GM21367 (cell line): ENCODE results near the gene CPNE9.

Experiments used
- ATAC-seq: cut with Tn5 transposase; IDR thresholded peaks from one replicate; pipeline ENCODE4 v1.9.1; 2021; ENCODE audit not compliant: unreplicated experiment

The CPNE9 gene, protein sequence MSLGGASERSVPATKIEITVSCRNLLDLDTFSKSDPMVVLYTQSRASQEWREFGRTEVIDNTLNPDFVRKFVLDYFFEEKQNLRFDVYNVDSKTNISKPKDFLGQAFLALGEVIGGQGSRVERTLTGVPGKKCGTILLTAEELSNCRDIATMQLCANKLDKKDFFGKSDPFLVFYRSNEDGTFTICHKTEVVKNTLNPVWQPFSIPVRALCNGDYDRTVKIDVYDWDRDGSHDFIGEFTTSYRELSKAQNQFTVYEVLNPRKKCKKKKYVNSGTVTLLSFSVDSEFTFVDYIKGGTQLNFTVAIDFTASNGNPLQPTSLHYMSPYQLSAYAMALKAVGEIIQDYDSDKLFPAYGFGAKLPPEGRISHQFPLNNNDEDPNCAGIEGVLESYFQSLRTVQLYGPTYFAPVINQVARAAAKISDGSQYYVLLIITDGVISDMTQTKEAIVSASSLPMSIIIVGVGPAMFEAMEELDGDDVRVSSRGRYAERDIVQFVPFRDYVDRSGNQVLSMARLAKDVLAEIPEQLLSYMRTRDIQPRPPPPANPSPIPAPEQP

DNA sequence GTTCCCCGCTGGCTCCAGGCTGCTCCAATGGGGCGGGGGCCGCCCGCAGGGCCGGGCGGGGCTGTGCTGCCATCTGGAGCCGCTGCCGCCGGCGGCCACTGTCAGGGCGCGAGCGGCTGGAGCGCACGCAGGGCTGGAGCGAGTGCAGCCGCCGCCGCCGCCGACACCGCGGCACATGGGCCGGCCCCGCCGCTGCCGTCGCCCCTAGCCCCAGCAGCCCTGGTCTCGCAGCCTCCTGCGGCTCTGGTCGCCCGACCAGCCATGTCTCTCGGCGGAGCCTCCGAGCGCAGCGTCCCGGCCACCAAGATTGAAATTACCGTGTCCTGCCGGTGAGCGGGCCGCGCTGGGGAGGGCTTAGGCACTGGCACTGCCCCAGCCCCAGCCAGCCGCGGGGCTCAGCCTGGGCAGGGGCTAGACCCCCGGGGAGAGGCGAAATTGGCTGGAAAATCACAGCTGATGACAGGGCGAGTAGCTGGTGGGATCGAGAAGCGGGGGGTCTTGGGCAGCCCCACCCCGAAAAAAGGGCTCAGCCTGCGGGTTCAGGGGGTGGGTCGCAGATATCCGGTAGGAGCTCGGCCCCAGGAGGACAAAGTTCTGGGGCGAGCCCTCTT lies at the start of gene CPNE9:
TSS of gene CPNE9 (plus strand) at position 98 of the 611 bp plus-strand sequence. CDS start at position 262, 164 bp downstream.
- no peak for ATAC-seq

DNA sequence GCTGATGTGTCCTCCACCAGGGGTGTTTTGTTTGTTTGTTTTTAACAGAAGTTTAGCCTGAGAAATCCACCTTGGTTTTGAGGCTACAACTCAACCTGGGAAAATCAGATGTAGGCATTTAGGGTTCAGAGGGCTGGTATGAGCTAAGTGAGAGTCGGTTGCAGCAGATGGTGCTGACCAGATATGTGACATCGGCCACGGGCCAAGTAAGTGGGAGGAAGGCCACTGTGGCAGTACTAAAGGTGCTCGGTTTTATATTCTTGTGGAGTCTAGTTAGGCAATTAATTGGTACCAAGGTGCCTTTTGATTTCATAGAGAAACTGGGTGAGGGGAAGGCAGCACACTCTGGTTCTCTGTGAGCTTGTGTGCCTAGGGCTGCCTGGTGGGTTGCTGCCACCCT lies 43.8 kb upstream of the CPNE9 start:
- no peak for ATAC-seq

DNA sequence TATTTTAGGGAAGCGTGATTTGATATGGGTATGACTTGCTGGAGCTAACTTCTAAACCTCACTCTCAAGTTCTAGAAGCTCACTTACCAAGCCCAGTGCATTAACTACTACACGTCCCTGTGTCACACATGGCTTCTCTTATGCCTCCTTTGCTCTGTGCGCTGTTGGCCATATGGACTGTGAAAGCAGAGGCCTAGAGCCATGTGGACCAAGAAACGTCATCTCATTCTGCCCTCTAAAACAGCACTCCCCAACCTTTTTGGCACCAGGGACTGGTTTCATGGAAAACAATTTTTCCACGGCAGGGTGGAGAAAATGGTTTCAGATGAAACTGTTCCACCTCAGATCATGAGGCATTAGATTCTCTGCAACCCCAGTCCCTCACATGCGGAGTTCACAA lies 42.7 kb upstream of the CPNE9 start:
- no peak for ATAC-seq

DNA sequence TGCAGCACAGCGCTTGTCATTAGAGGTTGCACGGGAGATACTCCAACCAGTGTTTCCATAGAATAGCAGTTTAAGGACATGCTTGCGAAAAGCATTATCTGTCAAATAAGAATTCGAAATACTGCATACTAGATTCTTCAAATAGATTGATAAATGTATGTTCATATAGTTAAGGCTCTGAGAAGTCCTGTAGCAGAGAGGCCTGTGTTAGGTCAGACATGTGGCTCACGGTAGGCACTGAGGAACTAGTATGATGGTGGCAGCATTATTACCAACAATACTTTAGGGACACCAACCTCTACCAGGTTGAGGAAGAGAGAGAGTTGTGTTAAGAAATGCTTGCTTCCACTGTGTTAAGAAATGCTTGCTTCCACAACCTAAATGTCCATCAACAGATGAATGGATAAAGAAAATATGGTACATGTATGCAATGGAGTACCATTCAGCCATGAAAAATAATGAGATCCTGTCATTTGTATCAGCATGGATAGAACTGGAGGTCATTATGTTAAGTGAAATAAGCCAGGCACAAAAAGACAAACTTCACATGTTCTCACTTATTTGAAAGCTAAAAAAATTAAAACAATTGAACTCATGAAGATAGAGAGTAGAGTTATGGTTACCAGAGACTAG lies 39.4 kb upstream of the CPNE9 start:
- no peak for ATAC-seq

DNA sequence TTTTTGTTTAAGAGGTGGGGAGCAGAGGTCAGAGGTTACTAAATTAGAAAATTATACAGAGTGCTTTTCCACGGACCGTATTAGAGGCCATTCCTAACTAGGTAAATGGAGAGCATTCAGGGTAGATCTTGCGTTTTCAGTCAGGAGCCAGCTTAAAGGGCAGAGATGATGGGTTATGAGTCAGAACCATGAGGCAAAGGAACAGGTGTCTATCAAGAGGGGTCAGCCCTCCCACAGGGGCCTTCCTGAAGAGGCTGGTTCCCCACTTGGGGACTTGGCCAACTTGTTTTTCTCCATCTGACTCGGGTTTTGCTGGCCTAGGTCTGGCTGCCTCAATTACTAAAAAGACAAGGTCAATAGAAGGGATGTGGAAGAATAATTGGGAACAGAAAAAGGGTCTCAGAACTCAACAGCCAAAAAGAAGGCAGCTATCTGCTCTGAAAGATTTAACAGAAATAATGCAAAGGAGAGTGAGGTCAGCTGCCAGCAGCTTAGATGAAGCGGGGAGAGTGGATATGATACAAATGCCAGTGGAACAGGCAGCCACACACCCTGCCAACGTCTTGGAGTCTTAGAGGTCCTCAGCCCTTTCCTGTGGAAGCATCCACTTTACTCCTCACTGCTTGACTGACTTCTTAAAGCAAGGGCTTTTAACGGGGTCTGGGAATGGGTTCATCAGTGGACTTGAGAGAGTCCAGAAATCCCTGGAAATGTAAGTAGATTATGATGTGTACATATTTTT lies 36.8 kb upstream of the CPNE9 start:
- no peak for ATAC-seq

DNA sequence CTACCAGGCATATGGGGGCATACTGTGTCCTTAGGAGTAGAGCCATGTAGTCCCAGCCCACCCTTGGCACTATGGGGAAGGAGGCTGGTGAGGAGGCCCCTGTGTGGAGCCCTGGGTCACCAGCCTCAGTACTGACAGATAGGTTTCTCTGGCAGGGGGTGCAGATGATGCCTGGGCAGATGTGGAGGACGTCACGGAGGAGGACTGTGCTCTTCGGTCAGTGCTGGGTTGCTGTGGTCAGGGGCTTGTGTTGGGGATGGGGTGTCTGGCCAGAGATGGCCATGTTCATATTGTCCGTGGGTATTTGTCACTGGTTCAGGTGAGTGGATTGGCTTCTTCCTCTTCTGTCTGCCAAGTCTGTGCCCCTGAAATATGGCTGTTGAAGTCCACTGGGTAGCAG lies 34.4 kb upstream of the CPNE9 start:
- ATAC-seq, result no peak

DNA sequence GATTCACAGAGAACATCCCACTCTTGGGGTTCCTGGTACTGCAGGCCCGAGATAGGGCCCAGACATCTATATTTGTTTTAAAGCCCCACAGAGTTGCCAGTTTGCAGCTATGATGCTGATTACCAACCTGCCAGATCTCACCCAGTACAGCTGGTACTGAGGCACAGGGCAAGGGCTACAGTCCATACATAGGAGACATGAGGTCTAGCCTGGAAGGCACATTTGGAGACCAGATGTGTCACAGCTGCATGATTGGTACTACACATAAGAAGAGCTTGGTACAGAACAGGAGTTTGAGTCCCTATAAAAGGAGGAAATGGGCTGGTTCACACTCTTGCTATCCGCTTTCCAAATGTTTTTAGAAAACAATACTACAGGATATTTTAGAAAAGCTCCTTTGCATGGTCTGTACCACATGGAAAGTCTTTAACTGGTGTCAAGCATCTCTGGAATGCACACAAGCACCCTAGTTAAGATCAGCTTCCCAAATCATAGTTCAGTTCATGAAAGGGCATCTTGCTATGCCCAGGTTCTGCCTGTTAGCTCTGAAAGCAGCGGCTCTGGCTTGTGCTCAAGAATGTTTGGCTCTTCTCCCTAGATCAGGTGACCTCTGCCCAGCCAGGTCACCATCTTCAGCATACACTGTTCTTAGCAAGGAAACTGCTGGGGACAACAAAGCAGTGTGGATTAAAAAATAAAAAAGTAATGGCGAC lies 33.8 kb upstream of the CPNE9 start:
- no peak for ATAC-seq

DNA sequence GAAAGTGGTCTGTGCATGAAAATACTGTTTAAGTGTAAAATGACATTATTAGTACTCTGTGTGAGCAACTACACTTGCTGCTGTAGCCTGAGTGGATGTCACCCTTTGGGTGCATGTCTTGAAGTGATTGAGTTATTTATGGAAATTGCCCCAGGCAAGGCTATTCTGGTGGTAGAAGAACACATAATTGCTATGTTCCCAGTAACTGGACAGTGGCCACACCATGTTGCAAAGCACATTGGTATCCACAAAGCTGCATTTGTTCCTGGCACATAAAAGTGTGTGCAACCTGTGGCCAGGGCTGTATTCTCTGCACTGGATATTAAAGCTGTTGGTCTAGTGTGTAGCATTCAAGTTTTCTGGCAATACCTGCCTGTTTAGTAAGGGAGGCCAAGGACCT lies 30.6 kb upstream of the CPNE9 start:
- no peak for ATAC-seq

DNA sequence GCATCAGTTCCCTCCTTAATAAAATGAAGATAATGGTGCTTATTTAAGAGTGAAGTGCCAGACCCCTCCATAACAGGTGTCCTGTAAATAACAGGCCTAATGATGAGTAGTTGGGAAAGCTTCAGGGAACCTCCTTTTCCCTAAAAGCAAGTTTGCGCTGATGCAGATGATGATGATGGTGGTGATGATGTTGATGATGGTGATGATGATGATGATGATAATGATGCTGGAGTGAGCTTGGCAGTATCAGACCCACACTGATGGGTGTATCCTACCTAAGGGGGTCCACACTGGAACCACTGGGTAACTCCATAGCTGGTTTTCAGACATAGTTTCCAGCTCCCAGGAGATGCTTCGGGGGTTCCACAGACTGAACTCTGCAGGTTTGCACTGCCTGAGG lies 29.9 kb upstream of the CPNE9 start:
- no peak for ATAC-seq

DNA sequence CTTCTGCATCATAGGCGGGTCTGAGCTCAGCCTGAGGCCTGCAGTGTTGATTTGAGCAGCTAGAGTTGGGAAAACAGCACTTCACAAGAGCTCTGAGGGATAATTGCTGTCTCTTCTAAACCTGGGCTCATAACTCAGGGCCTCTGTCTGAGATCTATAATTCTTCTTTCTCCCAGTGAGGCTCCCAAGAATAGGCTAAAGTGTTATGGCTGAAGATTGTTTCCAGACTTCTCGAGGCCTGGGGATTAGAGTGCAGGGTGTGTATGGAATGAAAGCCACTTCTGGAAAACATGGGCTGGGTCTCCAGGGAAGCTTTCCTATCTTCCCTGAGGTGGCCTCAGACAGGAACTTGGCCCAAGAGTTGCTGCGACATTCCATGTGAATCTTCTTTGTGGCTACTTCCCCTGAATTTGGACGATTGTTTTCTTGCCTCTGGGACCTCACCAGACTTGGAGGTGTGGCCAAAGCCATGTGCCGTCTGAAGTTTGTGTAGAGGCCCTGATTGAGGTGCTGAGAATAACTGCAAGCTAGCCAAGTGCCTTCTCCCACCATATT lies 27.8 kb upstream of the CPNE9 start:
- ATAC-seq, result no peak

DNA sequence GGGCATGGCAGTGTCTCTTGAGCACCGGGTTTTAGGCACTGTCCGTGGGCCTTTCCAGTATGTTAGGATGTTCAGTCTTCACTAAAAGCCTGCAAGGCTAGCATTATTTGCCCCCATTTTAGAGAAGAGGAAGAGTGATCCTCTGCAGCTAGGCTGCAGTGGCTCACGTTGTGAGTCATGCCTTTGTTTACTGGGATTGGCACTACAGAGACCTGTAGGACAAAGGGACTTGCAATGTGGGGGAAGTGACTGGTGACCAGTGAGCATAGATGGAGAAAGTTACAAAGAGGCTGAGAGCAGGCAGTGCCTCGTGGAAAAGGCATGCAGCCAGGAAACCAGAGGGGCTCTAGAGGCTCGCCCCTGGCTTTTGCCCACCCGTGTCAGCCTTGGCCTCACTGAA lies 26.8 kb upstream of the CPNE9 start:
- no peak for ATAC-seq

DNA sequence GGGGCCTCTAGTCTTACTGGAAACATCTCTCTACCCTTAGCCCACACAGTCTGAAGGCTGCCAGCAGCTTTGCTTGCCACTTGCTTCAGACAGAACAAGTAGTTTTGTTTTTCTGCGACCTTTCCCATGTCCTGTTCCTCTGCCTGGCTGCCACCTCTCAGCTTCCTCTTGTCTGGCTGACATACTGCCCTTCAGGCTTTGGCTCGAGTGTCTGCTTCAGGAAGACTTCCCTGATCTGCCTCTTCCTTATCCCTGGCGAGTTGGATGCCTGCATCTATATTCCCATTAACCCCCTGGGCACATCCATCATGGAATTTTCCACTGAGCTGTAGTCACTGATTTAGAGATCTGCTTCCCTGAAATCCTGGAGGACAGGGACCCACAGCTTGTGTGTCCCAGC lies 25.1 kb upstream of the CPNE9 start:
- no peak for ATAC-seq

DNA sequence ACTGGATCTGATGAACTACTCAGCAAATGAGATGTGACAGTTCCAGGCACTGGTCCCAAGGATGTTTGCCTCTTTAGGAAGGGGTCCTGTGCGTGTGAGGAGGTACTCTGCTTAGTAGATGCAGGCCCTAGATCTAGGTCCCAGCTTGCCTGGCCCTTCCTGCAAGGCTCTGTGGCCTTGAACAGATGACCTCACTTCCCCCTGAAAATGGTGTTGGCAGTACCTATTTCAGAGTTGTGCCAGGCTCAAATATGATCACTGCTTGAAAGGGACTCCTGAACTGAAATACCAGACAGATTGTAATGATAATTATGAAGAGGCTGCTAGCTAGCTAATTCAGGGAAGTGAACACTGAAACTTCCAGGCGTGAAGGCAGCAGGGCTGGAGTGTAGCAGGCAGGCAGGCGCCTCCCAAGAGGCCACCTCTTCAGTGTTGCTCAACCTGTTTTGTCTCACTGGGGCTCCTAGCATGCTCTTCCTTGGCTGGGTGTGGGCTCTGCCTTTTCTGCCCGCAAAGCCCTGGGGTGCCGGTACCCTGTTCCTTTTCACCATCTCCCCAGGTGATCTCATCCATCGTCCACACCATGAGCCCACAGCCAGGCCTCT lies 24.1 kb upstream of the CPNE9 start:
- ATAC-seq, result no peak

DNA sequence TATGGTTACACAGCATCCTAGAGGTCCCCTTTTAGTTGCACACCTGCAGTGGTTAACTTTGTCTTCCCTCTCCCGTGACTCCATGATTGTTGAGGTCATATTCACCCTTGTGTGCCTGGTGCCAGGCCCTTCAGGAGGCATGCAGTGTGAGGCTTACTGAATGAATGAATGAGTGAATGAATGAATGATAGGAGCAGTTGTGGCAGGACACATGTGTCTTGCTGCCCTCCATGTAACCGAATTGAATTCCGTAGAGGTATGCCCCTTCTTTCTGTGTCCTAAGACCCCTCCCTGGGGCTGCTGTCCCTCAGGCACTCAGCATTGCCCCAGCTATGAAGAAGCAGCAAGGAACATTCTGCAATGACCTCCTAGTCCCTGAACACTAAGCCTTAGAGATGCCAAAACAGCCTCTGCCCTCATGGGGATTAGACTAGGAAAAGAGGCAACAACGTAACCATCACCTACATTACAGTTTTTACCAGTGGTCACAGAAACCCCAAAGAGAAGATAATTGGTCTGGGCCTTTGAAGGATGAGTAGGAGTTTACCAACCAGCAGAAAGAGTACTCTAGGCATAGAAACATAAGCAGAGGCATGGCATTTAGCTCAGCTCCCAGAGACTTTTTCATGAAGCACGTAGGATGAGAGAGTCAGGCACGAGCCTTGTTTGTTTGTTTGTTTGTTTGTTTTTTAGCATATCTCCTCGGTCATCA lies 22.5 kb upstream of the CPNE9 start:
- ATAC-seq, result no peak

DNA sequence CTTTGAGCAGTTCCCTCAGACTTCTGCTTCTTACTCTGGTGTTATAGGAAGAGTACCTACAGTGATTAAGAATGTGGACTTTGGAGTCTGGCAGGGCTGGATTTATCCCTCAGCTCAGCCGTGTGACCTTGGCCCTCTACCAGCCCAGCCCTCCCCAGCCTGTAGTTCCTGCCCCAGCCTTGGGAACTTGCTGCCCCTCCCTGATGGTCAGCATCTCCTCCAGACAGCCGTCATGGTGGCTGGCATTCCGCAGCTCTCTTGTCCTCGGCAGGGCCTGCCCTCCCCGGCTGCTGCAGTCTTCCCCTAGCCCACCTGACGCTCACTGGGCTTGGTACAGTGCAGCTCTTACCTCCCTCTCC lies 21.9 kb upstream of the CPNE9 start:
- no peak for ATAC-seq

DNA sequence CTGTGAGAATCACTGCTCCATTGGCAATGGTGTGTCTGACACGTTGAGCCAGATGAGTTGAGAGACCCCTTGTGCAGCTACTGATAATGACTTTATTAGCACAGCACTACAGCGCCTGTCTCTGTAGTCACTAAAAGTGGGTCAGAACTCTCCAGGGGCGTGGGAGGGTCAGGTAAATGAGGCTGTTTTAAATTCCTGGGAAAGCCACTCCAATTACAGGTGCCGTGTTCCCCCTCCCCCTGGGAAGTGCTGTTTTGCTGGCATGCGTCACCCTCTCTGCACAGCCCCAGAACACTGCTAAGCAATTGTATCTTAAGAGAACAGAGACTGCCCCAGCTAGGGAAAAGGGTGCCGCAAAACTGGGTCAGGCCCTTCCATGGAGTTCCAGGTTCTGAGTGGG lies 21.5 kb upstream of the CPNE9 start:
- no peak for ATAC-seq

DNA sequence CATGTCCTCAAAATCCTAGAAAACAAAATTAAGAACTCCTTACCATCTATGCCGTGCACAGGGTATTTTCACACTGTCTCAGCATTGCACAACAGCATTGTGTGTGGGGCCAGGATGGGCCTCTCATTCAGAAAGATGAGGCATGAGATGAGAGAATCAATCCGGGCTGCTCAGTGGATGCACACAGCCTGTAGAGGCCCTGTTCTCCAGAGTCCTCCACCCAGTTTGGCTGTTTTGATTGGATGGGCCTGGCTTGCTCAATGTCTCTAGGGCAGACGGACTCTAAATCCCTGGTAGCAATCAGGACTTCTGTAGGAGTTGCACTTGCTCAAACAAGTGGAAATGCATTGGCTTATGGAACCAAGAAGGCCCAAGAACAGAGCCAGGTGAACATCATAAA lies 20.2 kb upstream of the CPNE9 start:
- ATAC-seq, result no peak

DNA sequence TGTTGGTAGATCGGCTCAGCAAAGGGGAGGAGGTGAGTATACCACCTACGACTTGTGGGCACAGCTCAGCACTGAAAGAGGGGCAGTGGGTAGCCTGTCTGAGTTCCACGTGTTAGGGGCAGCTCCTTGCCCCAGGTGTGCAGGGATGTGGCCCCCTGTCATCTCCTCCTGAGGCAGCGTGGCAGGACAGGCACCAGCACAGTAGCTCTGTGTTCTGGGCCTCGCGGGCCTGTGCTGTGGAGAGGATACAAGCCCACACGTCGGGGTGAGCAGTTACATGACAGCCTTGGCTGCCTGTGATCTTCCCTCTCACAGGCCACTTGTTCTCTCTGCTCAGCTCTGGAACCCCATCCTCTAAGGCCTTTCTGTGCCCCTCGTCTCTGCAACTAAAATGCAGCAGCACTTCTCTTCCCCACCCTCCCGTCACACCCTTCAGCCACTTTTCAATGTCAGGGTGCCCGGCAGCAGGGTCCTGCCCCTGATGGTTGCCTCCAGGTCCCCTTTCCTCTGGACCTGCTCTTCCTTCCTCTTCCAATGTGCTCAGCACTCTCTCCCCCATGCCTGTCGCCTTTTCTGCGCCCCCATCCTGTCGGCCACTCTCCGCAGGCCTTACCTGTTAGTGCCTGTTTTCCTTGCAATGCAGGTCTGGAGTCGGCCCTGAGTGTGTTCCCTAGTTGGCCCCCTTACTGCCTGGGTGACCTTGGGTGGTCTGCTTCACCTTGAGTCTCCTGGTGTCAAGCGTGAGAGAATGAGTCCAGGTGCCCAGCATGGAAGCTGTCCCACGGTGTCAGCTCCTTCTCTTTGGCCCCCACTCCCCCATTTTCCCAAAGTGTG lies 18.2 kb upstream of the CPNE9 start:
- no peak for ATAC-seq
